WTC11 (cell line): ENCODE results near the gene ITSN1.

Experiments used
- ATF6 ChIP-seq: sonication (generic); formaldehyde crosslinking; IDR thresholded peaks from 2 replicates; pipeline ENCODE4 v1.8.1; 2023; ENCODE audit warnings: mild to moderate bottlenecking, missing genetic modification reagents
- CTCF ChIP-seq: fragments of 200-600 bp; IDR thresholded peaks from 2 replicates; pipeline ENCODE4 v1.8.0; 2022; ENCODE audit warnings: antibody characterized with exemption
- FOXP1 ChIP-seq: sonication (generic); formaldehyde crosslinking; IDR thresholded peaks from 2 replicates; pipeline ENCODE4 v1.8.0; 2022; ENCODE audit warnings: missing genetic modification reagents, mild to moderate bottlenecking, moderate library complexity, borderline replicate concordance
- HMGXB4 ChIP-seq: sonication (generic); formaldehyde crosslinking; IDR thresholded peaks from 2 replicates; pipeline ENCODE4 v1.8.1; 2023; ENCODE audit warnings: mild to moderate bottlenecking, moderate library complexity, missing genetic modification reagents
- JUN ChIP-seq: sonication (generic); formaldehyde crosslinking; IDR thresholded peaks from 2 replicates; pipeline ENCODE4 v1.8.0; 2023; ENCODE audit warnings: mild to moderate bottlenecking, missing genetic modification reagents
- MXD4 ChIP-seq: fragments of 250-450 bp; sonication (Bioruptor Pico); IDR thresholded peaks from 2 replicates; pipeline ENCODE4 v1.8.0; 2021; ENCODE audit warnings: mild to moderate bottlenecking, moderate library complexity, borderline replicate concordance
- SP1 ChIP-seq: sonication (generic); formaldehyde crosslinking; conservative IDR thresholded peaks from 2 replicates; pipeline ENCODE4 v1.8.1; 2022; ENCODE audit warnings: missing genetic modification reagents
- TEAD4 ChIP-seq: sonication (generic); formaldehyde crosslinking; IDR thresholded peaks from 2 replicates; pipeline ENCODE4 v1.8.0; 2022; ENCODE audit warnings: mild to moderate bottlenecking, missing genetic modification reagents
- USF1 ChIP-seq: sonication (generic); formaldehyde crosslinking; IDR thresholded peaks from 2 replicates; pipeline ENCODE4 v1.8.0; 2022; ENCODE audit warnings: mild to moderate bottlenecking, missing genetic modification reagents
- USF2 ChIP-seq: sonication (generic); formaldehyde crosslinking; IDR thresholded peaks from 2 replicates; pipeline ENCODE4 v1.8.1; 2023; ENCODE audit warnings: mild to moderate bottlenecking, missing genetic modification reagents, moderate library complexity
- TF ChIP-seq, protein P1 (sequence below): sonication (generic); formaldehyde crosslinking; IDR thresholded peaks from 2 replicates; pipeline ENCODE4 v1.8.1; 2023; ENCODE audit warnings: mild to moderate bottlenecking, missing genetic modification reagents
- TF ChIP-seq, protein P2 (sequence below): sonication (generic); formaldehyde crosslinking; IDR thresholded peaks from 2 replicates; pipeline ENCODE4 v1.8.1; 2022; ENCODE audit warnings: low read depth, missing genetic modification reagents, borderline replicate concordance
- TF ChIP-seq, protein P3 (sequence below): fragments of 250-450 bp; sonication (Bioruptor Pico); IDR thresholded peaks from 2 replicates; pipeline ENCODE4 v2.1.2; 2022; ENCODE audit warnings: mild to moderate bottlenecking, moderate library complexity
- TF ChIP-seq, protein P4 (sequence below): sonication (generic); formaldehyde crosslinking; conservative IDR thresholded peaks from 2 replicates; pipeline ENCODE4 v1.8.1; 2022; ENCODE audit warnings: mild to moderate bottlenecking, missing genetic modification reagents

GRCh38 chr21:33691945-33692603 is 49.8 kb downstream of the ITSN1 start:
- no peak for TF ChIP-seq CTCF
- TF ChIP-seq ATF6 (CRISPR knock-in tag), result no peak
- TF ChIP-seq TEAD4 (CRISPR knock-in tag), result no peak
- no peak for TF ChIP-seq JUN (CRISPR knock-in tag)
- TF ChIP-seq SP1 (CRISPR knock-in tag), result no peak
- no peak for TF ChIP-seq USF2 (CRISPR knock-in tag)
- no peak for TF ChIP-seq FOXP1 (CRISPR knock-in tag)
- no peak for TF ChIP-seq HMGXB4
- TF ChIP-seq, protein P1, sequence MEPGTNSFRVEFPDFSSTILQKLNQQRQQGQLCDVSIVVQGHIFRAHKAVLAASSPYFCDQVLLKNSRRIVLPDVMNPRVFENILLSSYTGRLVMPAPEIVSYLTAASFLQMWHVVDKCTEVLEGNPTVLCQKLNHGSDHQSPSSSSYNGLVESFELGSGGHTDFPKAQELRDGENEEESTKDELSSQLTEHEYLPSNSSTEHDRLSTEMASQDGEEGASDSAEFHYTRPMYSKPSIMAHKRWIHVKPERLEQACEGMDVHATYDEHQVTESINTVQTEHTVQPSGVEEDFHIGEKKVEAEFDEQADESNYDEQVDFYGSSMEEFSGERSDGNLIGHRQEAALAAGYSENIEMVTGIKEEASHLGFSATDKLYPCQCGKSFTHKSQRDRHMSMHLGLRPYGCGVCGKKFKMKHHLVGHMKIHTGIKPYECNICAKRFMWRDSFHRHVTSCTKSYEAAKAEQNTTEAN, result no peak
- TF ChIP-seq, protein P2, sequence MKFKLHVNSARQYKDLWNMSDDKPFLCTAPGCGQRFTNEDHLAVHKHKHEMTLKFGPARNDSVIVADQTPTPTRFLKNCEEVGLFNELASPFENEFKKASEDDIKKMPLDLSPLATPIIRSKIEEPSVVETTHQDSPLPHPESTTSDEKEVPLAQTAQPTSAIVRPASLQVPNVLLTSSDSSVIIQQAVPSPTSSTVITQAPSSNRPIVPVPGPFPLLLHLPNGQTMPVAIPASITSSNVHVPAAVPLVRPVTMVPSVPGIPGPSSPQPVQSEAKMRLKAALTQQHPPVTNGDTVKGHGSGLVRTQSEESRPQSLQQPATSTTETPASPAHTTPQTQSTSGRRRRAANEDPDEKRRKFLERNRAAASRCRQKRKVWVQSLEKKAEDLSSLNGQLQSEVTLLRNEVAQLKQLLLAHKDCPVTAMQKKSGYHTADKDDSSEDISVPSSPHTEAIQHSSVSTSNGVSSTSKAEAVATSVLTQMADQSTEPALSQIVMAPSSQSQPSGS (CRISPR knock-in tag), result no peak
- TF ChIP-seq, protein P3, sequence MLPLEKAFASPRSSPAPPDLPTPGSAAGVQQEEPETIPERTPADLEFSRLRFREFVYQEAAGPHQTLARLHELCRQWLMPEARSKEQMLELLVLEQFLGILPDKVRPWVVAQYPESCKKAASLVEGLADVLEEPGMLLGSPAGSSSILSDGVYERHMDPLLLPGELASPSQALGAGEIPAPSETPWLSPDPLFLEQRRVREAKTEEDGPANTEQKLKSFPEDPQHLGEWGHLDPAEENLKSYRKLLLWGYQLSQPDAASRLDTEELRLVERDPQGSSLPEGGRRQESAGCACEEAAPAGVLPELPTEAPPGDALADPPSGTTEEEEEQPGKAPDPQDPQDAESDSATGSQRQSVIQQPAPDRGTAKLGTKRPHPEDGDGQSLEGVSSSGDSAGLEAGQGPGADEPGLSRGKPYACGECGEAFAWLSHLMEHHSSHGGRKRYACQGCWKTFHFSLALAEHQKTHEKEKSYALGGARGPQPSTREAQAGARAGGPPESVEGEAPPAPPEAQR, result no peak
- no peak for TF ChIP-seq USF1 (CRISPR knock-in tag)
- TF ChIP-seq MXD4, result no peak
- TF ChIP-seq, protein P4, sequence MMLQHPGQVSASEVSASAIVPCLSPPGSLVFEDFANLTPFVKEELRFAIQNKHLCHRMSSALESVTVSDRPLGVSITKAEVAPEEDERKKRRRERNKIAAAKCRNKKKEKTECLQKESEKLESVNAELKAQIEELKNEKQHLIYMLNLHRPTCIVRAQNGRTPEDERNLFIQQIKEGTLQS, result no peak
